GM19372 (cell line): Measurements from ENCODE around the gene ADGRD1.
"Not testable (repeated sequence)": the region's sequence is repeated elsewhere in the genome, so short reads cannot be mapped to it uniquely, and the experiment has no call there.

Experiments used
- ATAC-seq: cut with Tn5 transposase; IDR thresholded peaks from one replicate; pipeline ENCODE4 v1.9.1; 2021; ENCODE audit warnings: mild to moderate bottlenecking, low read depth, moderate library complexity; ENCODE audit not compliant: unreplicated experiment

The ADGRD1 gene

GRCh38 chr12:131128556-131128955, 174.8 kb downstream of the ADGRD1 start:
- no peak for ATAC-seq

- not testable (repeated sequence) for ATAC-seq
These were observed 175.4 kb downstream of the ADGRD1 start for GRCh38 chr12:131128966-131129619.

GRCh38 chr12:131129839-131130238, 176.1 kb downstream of the ADGRD1 start:
- no peak for ATAC-seq

GRCh38 chr12:131130311-131130911, 176.7 kb downstream of the ADGRD1 start:
- no peak for ATAC-seq

- ATAC-seq, result no peak
These were observed 177.5 kb downstream of the ADGRD1 start for GRCh38 chr12:131131077-131131807.

GRCh38 chr12:131131808-131132117, 178.1 kb downstream of the ADGRD1 start:
- ATAC-seq, result no peak

GRCh38 chr12:131132118-131132892, 178.6 kb downstream of the ADGRD1 start:
- peak; percentile 82 for ATAC-seq

- no peak for ATAC-seq
These were observed 179.6 kb downstream of the ADGRD1 start for GRCh38 chr12:131133015-131133905.

- ATAC-seq, result no peak
These were observed 180.3 kb downstream of the ADGRD1 start for GRCh38 chr12:131133994-131134393.

GRCh38 chr12:131134523-131135310, 181.0 kb downstream of the ADGRD1 start:
- ATAC-seq, result no peak

- ATAC-seq, result no peak
These were observed 181.6 kb downstream of the ADGRD1 start for GRCh38 chr12:131135311-131135785.

GRCh38 chr12:131135786-131136538, 182.3 kb downstream of the ADGRD1 start:
- ATAC-seq, result no peak

- ATAC-seq, result no peak
These were observed 182.8 kb downstream of the ADGRD1 start for GRCh38 chr12:131136539-131136872.

GRCh38 chr12:131137009-131137835, 183.5 kb downstream of the ADGRD1 start:
- ATAC-seq, result no peak

- no peak for ATAC-seq
These were observed 184.3 kb downstream of the ADGRD1 start for GRCh38 chr12:131137836-131138637.

- ATAC-seq, result no peak
These were observed 185.1 kb downstream of the ADGRD1 start for GRCh38 chr12:131138638-131139362.
